ENCODE measurements around the gene KRTAP4-8.

The KRTAP4-8 gene

GRCh38 chr17:41131979-41132378, 34.0 kb upstream of the KRTAP4-8 start:
- no peak overlapping the region for H3K4me3 ChIP-seq (ENCODE audit: low read length)
- no peaks in the 10 kb centered on the region for H3K9me3 ChIP-seq (ENCODE audit: control insufficient read depth, insufficient read depth, low read length)
- H3K4me1 ChIP-seq (ENCODE audit: control insufficient read depth, low read length) = peaks cover 22% of the 10 kb centered on the region
- H4K20me1 ChIP-seq (ENCODE audit: control insufficient read depth, insufficient read depth, low read depth, low read length) = no peaks in the 10 kb centered on the region
- no peaks in the 10 kb centered on the region for H3F3A ChIP-seq (ENCODE audit: control insufficient read depth, insufficient read depth)
- no peaks in the 10 kb centered on the region for H3K27me3 ChIP-seq (ENCODE audit: control insufficient read depth, low read length)
- H3K4me2 ChIP-seq (ENCODE audit: low read length) = no peak overlapping the region
- no peak overlapping the region for H3K27ac ChIP-seq (ENCODE audit: low read depth, low read length)
- TF ChIP-seq EZH2phosphoT487 (IDR thresholded peaks at IDR 0.05; ENCODE audit: borderline replicate concordance, low read length) (no peak), CTCF (IDR thresholded peaks at IDR 0.05; ENCODE audit: low read depth, low read length, poor library complexity, severe bottlenecking) (no peak)
- H3K9me2 ChIP-seq (replicated peaks; ENCODE audit: control insufficient read depth, low read length) = no peaks in the 10 kb centered on the region
- no peaks in the 10 kb centered on the region for H3K36me3 ChIP-seq (ENCODE audit: control insufficient read depth, low read length)
- H3K79me2 ChIP-seq (ENCODE audit: control insufficient read depth, low read length) = no peaks in the 10 kb centered on the region

GRCh38 chr17:41127371-41127770, 29.4 kb upstream of the KRTAP4-8 start:
- no peak overlapping the region for H3K4me2 ChIP-seq (ENCODE audit: low read length)
- H3K9me2 ChIP-seq (replicated peaks; ENCODE audit: control insufficient read depth, low read length) = no peaks in the 10 kb centered on the region
- H3K79me2 ChIP-seq (ENCODE audit: control insufficient read depth, low read length) = no peaks in the 10 kb centered on the region
- TF ChIP-seq CTCF (IDR thresholded peaks at IDR 0.05; ENCODE audit: low read depth, low read length, poor library complexity, severe bottlenecking) = no peak
- TF ChIP-seq EZH2phosphoT487 (IDR thresholded peaks at IDR 0.05; ENCODE audit: borderline replicate concordance, low read length) = no peak
- H3K27ac ChIP-seq (ENCODE audit: low read depth, low read length) = no peak overlapping the region
- H4K20me1 ChIP-seq (ENCODE audit: control insufficient read depth, insufficient read depth, low read depth, low read length) = no peaks in the 10 kb centered on the region
- peaks cover 33% of the 10 kb centered on the region for H3K4me1 ChIP-seq (ENCODE audit: control insufficient read depth, low read length)
- H3K9me3 ChIP-seq (ENCODE audit: control insufficient read depth, insufficient read depth, low read length) = peaks cover 20% of the 10 kb centered on the region
- peaks cover 5% of the 10 kb centered on the region; the same call in 1 of the 2 replicates for H3K36me3 ChIP-seq (ENCODE audit: control insufficient read depth, low read length)
- peaks cover 3% of the 10 kb centered on the region; the same call in 1 of the 2 replicates for H3F3A ChIP-seq (ENCODE audit: control insufficient read depth, insufficient read depth)
- H3K4me3 ChIP-seq (ENCODE audit: low read length) = no peak overlapping the region
- H3K27me3 ChIP-seq (ENCODE audit: control insufficient read depth, low read length) = no peaks in the 10 kb centered on the region

GRCh38 chr17:41126412-41126811, 28.5 kb upstream of the KRTAP4-8 start:
- Histone ChIP-seq H3F3A (ENCODE audit: control insufficient read depth, insufficient read depth) (peaks cover 3% of the 10 kb centered on the region; the same call in 1 of the 2 replicates), H3K36me3 (ENCODE audit: control insufficient read depth, low read length) (peaks cover 11% of the 10 kb centered on the region; the same call in 1 of the 2 replicates), H3K79me2 (ENCODE audit: control insufficient read depth, low read length) (no peaks in the 10 kb centered on the region), H3K9me3 (ENCODE audit: control insufficient read depth, insufficient read depth, low read length) (peaks cover 27% of the 10 kb centered on the region), H3K4me3 (ENCODE audit: low read length) (no peak overlapping the region), H3K4me2 (ENCODE audit: low read length) (no peak overlapping the region), H4K20me1 (ENCODE audit: control insufficient read depth, insufficient read depth, low read depth, low read length) (no peaks in the 10 kb centered on the region), H3K27ac (ENCODE audit: low read depth, low read length) (no peak overlapping the region), H3K4me1 (ENCODE audit: control insufficient read depth, low read length) (peaks cover 37% of the 10 kb centered on the region), H3K9me2 (replicated peaks; ENCODE audit: control insufficient read depth, low read length) (no peaks in the 10 kb centered on the region), H3K27me3 (ENCODE audit: control insufficient read depth, low read length) (no peaks in the 10 kb centered on the region)
- TF ChIP-seq CTCF (IDR thresholded peaks at IDR 0.05; ENCODE audit: low read depth, low read length, poor library complexity, severe bottlenecking) = no peak
- TF ChIP-seq EZH2phosphoT487 (IDR thresholded peaks at IDR 0.05; ENCODE audit: borderline replicate concordance, low read length) = no peak
